SH-SY5Y (cell line): ENCODE measurements around the gene TMED10.

Experiments used
- GATA2 ChIP-seq: IDR thresholded peaks from 2 replicates; pipeline ENCODE4 v1.6.1; 2011; ENCODE audit warnings: mild to moderate bottlenecking, low read depth, low read length
- GATA3 ChIP-seq: IDR thresholded peaks from 2 replicates; pipeline ENCODE4 v1.6.1; 2011; ENCODE audit warnings: low read depth, mild to moderate bottlenecking, low read length, moderate library complexity

DNA sequence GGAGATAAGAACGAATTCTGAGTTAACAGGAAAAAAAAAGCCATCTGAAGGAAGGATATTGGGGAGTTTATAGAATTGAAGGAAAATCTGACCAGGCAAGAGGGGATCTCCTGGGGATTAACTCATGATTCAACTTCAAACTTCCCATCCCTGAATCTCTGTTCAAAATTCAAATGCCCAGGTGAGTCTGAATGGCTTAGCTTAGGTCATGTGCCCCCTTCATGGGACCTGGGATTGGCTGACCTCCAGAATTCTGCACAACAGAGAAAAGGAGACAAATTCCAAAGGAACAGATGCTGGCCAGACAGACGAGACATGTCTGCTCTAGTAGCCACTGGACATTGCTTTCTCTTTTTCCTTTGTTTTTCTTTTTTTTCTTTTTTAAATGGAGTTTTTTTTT lies 26.2 kb upstream of the TMED10 start:
- TF ChIP-seq GATA2 = no peak
- TF ChIP-seq GATA3 = no peak
